HepG2 (cell line): Measurements from ENCODE around the gene IGF2BP3. TPM values are rescaled to one million over a fixed set of nuclear protein-coding genes. Genes with fewer than 3 reads are reported as not detected.

Experiments used
- ARID2 ChIP-seq: sonication (generic); formaldehyde crosslinking; IDR thresholded peaks from 2 replicates; pipeline ENCODE4 v1.8.1; 2022; ENCODE audit warnings: mild to moderate bottlenecking, missing genetic modification reagents, borderline replicate concordance
- CHCHD3 ChIP-seq: sonication (generic); formaldehyde crosslinking; IDR thresholded peaks from 2 replicates; pipeline ENCODE4 v1.8.0; 2022; ENCODE audit warnings: mild to moderate bottlenecking, missing genetic modification reagents, moderate library complexity
- MTF1 ChIP-seq: sonication (generic); formaldehyde crosslinking; IDR thresholded peaks from 2 replicates; pipeline ENCODE4 v1.5.0; 2020; ENCODE audit warnings: missing genetic modification reagents
- RFX5 ChIP-seq: IDR thresholded peaks from 2 replicates; pipeline ENCODE4 v1.6.1; 2011; ENCODE audit warnings: low read depth, low read length, improper control_type of control experiment
- SCMH1 ChIP-seq: sonication (generic); formaldehyde crosslinking; IDR thresholded peaks from 2 replicates; pipeline ENCODE4 v1.9.0; 2021; ENCODE audit warnings: missing genetic modification reagents, mild to moderate bottlenecking, borderline replicate concordance
- YEATS4 ChIP-seq: sonication (generic); formaldehyde crosslinking; IDR thresholded peaks from 2 replicates; pipeline ENCODE4 v1.4.0; 2020; ENCODE audit warnings: missing genetic modification reagents, borderline replicate concordance
- ZNF350 ChIP-seq: sonication (generic); formaldehyde crosslinking; IDR thresholded peaks from 2 replicates; pipeline ENCODE4 v1.4.0; 2020; ENCODE audit warnings: mild to moderate bottlenecking, low read depth, missing genetic modification reagents, borderline replicate concordance
- ZNF432 ChIP-seq: sonication (generic); formaldehyde crosslinking; IDR thresholded peaks from 2 replicates; pipeline ENCODE4 v1.5.0; 2020; ENCODE audit warnings: missing genetic modification reagents, mild to moderate bottlenecking, borderline replicate concordance
- ZNF547 ChIP-seq: sonication (generic); formaldehyde crosslinking; IDR thresholded peaks from 2 replicates; pipeline ENCODE4 v1.5.1; 2020; ENCODE audit warnings: mild to moderate bottlenecking, missing genetic modification reagents
- ZNF7 ChIP-seq: IDR thresholded peaks from 2 replicates; pipeline ENCODE4 v1.6.1; 2016; ENCODE audit warnings: missing biosample characterization, missing genetic modification reagents
- ZNF737 ChIP-seq: sonication (generic); formaldehyde crosslinking; IDR thresholded peaks from 2 replicates; pipeline ENCODE4 v1.5.0; 2020; ENCODE audit warnings: missing genetic modification reagents, mild to moderate bottlenecking, borderline replicate concordance
- ZNF766 ChIP-seq: sonication (generic); formaldehyde crosslinking; IDR thresholded peaks from 2 replicates; pipeline ENCODE4 v1.5.0; 2020; ENCODE audit warnings: missing genetic modification reagents, borderline replicate concordance
- polyA plus RNA-seq, 8 experiments: library from polyadenylated mRNA; depleted of rRNA in 3 of 8; stranded (reverse) in 7 of 8; unstranded in 1 of 8; fragments of >200 nt; fragmentation: Illumina TruSeq in 4 of 8; extraction: Trizol in 4 of 8; gene quantifications; 2 replicates each; pipeline versions ENCODE4 v1.2.1 to v1.2.3, GENCODE V29; 2011 to 2016; ENCODE audit warnings: low read depth in 4 of 8, missing spikeins in 1 of 8, mixed read lengths in 1 of 8; ENCODE audit not compliant: insufficient read depth in 1 of 8
- total RNA-seq, 5 experiments: library from RNA; depleted of rRNA; stranded (reverse); fragments of >200 nt; fragmentation: Illumina TruSeq; extraction: Trizol; gene quantifications; 2 replicates each; pipeline ENCODE4 v1.2.3, GENCODE V29; 2016; ENCODE audit warnings: low read depth in 1 of 5
- TF ChIP-seq, protein P1 (sequence below), 2 experiments: IDR thresholded peaks; 2 replicates each; pipeline ENCODE4 v1.6.1; 2011 to 2012; ENCODE audit warnings: low read length in 2 of 2, borderline replicate concordance in 1 of 2, low read depth in 1 of 2, mild to moderate bottlenecking in 1 of 2, moderate library complexity in 1 of 2
- TF ChIP-seq, protein P2 (sequence below): IDR thresholded peaks from 2 replicates; pipeline ENCODE4 v1.6.1; 2016; ENCODE audit warnings: missing compliant biosample characterization, missing genetic modification reagents, borderline replicate concordance
- TF ChIP-seq, protein P3 (sequence below): sonication (generic); formaldehyde crosslinking; IDR thresholded peaks from 2 replicates; pipeline ENCODE4 v1.5.0; 2020; ENCODE audit warnings: mild to moderate bottlenecking, missing genetic modification reagents

The IGF2BP3 gene
- total and polyA plus RNA-seq, 2 of the 13 experiments (the other 11 are each of a cell fraction or from before 2014, with no cell fraction given), result 37.7 to 39.5 TPM

DNA sequence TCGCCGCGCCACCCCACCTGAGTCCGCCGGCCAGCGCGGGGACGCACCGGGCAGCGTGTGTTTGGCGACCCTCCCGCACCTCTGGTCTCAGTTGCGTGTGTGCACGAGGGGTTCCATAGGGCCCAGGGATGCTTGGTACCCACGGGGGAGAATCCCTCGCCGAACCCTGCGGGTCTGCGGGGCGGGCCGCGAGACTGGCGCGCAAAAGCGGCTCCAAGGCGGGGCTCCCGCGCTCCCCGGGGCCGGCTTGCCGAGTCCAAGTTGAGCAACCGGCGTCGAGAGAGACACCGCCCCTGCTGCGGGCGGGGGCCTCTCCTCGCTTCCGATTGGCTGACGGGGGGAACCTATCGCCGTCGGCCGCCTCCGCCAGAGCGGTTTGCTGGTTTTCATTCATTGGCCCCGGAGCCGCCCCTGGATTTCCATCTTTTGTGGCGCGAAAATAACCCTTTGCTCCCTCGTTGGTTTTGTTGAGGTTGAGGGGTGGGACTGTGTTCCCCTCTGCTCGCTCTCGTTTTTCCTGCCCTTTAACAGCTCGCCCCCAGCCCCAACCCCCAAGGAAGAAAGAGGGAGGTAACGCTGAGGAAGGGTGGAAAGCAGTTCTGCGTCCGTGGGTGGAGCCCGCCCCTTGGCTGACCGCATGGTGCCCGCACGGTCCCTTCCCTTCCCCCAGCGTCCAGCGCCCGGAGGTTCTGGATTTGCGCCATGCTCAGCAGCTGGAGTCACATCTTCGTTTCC, 4.0 kb upstream of the IGF2BP3 start (continued):
- TF ChIP-seq, protein P1, sequence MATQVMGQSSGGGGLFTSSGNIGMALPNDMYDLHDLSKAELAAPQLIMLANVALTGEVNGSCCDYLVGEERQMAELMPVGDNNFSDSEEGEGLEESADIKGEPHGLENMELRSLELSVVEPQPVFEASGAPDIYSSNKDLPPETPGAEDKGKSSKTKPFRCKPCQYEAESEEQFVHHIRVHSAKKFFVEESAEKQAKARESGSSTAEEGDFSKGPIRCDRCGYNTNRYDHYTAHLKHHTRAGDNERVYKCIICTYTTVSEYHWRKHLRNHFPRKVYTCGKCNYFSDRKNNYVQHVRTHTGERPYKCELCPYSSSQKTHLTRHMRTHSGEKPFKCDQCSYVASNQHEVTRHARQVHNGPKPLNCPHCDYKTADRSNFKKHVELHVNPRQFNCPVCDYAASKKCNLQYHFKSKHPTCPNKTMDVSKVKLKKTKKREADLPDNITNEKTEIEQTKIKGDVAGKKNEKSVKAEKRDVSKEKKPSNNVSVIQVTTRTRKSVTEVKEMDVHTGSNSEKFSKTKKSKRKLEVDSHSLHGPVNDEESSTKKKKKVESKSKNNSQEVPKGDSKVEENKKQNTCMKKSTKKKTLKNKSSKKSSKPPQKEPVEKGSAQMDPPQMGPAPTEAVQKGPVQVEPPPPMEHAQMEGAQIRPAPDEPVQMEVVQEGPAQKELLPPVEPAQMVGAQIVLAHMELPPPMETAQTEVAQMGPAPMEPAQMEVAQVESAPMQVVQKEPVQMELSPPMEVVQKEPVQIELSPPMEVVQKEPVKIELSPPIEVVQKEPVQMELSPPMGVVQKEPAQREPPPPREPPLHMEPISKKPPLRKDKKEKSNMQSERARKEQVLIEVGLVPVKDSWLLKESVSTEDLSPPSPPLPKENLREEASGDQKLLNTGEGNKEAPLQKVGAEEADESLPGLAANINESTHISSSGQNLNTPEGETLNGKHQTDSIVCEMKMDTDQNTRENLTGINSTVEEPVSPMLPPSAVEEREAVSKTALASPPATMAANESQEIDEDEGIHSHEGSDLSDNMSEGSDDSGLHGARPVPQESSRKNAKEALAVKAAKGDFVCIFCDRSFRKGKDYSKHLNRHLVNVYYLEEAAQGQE (IDR thresholded peaks at IDR 0.05; ENCODE audit: borderline replicate concordance in 1 of 2, low read depth in 1 of 2, low read length in 2 of 2), result no peak; a peak in 1 of 4 replicates
- peak; percentile 82 for TF ChIP-seq YEATS4 (CRISPR knock-in tag)
- peak; percentile 50; the same call in 1 of the 2 replicates for TF ChIP-seq CHCHD3 (CRISPR knock-in tag)
- peak; percentile 83 for TF ChIP-seq ZNF766 (CRISPR knock-in tag)
- TF ChIP-seq ZNF432, result no peak
- TF ChIP-seq, protein P2, sequence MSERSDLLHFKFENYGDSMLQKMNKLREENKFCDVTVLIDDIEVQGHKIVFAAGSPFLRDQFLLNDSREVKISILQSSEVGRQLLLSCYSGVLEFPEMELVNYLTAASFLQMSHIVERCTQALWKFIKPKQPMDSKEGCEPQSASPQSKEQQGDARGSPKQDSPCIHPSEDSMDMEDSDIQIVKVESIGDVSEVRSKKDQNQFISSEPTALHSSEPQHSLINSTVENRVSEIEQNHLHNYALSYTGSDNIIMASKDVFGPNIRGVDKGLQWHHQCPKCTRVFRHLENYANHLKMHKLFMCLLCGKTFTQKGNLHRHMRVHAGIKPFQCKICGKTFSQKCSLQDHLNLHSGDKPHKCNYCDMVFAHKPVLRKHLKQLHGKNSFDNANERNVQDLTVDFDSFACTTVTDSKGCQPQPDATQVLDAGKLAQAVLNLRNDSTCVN (CRISPR knock-in tag), result no peak; the same call in 1 of the 2 replicates
- peak; percentile 79 for TF ChIP-seq ARID2 (CRISPR knock-in tag)
- no peak for TF ChIP-seq SCMH1
- no peak; the same call in 1 of the 2 replicates for TF ChIP-seq RFX5
- no peak for TF ChIP-seq ZNF737
- TF ChIP-seq ZNF547, result peak; percentile 69; the same call in 1 of the 2 replicates
- TF ChIP-seq ZNF7, result no peak
- no peak; the same call in 1 of the 2 replicates for TF ChIP-seq MTF1
- TF ChIP-seq ZNF350, result peak; percentile 64; the same call in 1 of the 2 replicates
- TF ChIP-seq, protein P3, sequence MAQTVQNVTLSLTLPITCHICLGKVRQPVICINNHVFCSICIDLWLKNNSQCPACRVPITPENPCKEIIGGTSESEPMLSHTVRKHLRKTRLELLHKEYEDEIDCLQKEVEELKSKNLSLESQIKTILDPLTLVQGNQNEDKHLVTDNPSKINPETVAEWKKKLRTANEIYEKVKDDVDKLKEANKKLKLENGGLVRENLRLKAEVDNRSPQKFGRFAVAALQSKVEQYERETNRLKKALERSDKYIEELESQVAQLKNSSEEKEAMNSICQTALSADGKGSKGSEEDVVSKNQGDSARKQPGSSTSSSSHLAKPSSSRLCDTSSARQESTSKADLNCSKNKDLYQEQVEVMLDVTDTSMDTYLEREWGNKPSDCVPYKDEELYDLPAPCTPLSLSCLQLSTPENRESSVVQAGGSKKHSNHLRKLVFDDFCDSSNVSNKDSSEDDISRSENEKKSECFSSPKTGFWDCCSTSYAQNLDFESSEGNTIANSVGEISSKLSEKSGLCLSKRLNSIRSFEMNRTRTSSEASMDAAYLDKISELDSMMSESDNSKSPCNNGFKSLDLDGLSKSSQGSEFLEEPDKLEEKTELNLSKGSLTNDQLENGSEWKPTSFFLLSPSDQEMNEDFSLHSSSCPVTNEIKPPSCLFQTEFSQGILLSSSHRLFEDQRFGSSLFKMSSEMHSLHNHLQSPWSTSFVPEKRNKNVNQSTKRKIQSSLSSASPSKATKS (CRISPR knock-in tag), result 0 out of 2 replicates have a peak, but pooled peaks have one; percentile 45
- TF ChIP-seq, all 625 proteins: peak for 334
